HL-60 (cell line): ENCODE data around the gene PRPF18.

Experiments used
- DNase-seq, 2 experiments: peaks; one replicate each; pipeline ENCODE4 v3.0.0-alpha.2; 2010 to 2020; ENCODE audit warnings: low read depth in 1 of 2, low spot score in 1 of 2
- H3K27ac ChIP-seq: fragments of 250-450 bp; sonication (Bioruptor Pico); replicated peaks from 2 replicates; pipeline ENCODE4 v1.5.1; 2020; ENCODE audit warnings: mild to moderate bottlenecking, moderate library complexity
- H3K27me3 ChIP-seq: fragments of 250-450 bp; sonication (Bioruptor Pico); 2 replicates; pipeline ENCODE4 v1.5.1; 2021; ENCODE audit warnings: mild to moderate bottlenecking, moderate library complexity; ENCODE audit not compliant: insufficient read depth, poor library complexity, severe bottlenecking
- H3K4me3 ChIP-seq: replicated peaks from 2 replicates; pipeline ENCODE4 v1.5.1; 2011; ENCODE audit warnings: mild to moderate bottlenecking, control low read depth, low read length; ENCODE audit not compliant: insufficient read depth
- GABPA ChIP-seq: IDR thresholded peaks from 2 replicates; pipeline ENCODE4 v1.6.1; 2012; ENCODE audit warnings: low read depth
- POLR2AphosphoS5 ChIP-seq: IDR thresholded peaks from 2 replicates; pipeline ENCODE4 v1.6.1; 2012; ENCODE audit warnings: low read depth
- SPI1 ChIP-seq: IDR thresholded peaks from 2 replicates; pipeline ENCODE4 v1.6.1; 2012; ENCODE audit warnings: low read depth, mild to moderate bottlenecking, borderline replicate concordance
- TF ChIP-seq, protein P1 (sequence below): IDR thresholded peaks from 2 replicates; pipeline ENCODE4 v1.6.1; 2012; ENCODE audit warnings: low read depth; ENCODE audit not compliant: insufficient replicate concordance
- TF ChIP-seq, protein P2 (sequence below): IDR thresholded peaks from one replicate; pipeline ENCODE4 v1.5.1; 2011; ENCODE audit warnings: low read length, control low read depth, inconsistent platforms; ENCODE audit not compliant: insufficient read depth

Gene PRPF18

GRCh38 chr10:13594641-13595040, 7.9 kb downstream of the PRPF18 start:
- Histone ChIP-seq H3K4me3 (no peak overlapping the region), H3K27ac (no peak overlapping the region), H3K27me3 (no peaks in the 10 kb centered on the region)
- no peak for TF ChIP-seq SPI1
- TF ChIP-seq, protein P1, sequence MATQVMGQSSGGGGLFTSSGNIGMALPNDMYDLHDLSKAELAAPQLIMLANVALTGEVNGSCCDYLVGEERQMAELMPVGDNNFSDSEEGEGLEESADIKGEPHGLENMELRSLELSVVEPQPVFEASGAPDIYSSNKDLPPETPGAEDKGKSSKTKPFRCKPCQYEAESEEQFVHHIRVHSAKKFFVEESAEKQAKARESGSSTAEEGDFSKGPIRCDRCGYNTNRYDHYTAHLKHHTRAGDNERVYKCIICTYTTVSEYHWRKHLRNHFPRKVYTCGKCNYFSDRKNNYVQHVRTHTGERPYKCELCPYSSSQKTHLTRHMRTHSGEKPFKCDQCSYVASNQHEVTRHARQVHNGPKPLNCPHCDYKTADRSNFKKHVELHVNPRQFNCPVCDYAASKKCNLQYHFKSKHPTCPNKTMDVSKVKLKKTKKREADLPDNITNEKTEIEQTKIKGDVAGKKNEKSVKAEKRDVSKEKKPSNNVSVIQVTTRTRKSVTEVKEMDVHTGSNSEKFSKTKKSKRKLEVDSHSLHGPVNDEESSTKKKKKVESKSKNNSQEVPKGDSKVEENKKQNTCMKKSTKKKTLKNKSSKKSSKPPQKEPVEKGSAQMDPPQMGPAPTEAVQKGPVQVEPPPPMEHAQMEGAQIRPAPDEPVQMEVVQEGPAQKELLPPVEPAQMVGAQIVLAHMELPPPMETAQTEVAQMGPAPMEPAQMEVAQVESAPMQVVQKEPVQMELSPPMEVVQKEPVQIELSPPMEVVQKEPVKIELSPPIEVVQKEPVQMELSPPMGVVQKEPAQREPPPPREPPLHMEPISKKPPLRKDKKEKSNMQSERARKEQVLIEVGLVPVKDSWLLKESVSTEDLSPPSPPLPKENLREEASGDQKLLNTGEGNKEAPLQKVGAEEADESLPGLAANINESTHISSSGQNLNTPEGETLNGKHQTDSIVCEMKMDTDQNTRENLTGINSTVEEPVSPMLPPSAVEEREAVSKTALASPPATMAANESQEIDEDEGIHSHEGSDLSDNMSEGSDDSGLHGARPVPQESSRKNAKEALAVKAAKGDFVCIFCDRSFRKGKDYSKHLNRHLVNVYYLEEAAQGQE = no peak
- no peak for TF ChIP-seq GABPA
- TF ChIP-seq, protein P2, sequence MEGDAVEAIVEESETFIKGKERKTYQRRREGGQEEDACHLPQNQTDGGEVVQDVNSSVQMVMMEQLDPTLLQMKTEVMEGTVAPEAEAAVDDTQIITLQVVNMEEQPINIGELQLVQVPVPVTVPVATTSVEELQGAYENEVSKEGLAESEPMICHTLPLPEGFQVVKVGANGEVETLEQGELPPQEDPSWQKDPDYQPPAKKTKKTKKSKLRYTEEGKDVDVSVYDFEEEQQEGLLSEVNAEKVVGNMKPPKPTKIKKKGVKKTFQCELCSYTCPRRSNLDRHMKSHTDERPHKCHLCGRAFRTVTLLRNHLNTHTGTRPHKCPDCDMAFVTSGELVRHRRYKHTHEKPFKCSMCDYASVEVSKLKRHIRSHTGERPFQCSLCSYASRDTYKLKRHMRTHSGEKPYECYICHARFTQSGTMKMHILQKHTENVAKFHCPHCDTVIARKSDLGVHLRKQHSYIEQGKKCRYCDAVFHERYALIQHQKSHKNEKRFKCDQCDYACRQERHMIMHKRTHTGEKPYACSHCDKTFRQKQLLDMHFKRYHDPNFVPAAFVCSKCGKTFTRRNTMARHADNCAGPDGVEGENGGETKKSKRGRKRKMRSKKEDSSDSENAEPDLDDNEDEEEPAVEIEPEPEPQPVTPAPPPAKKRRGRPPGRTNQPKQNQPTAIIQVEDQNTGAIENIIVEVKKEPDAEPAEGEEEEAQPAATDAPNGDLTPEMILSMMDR = no peak
- TF ChIP-seq POLR2AphosphoS5 = no peak
- no peak for DNase-seq

- H3K27ac ChIP-seq = no peak overlapping the region
- TF ChIP-seq, protein P1 = no peak
- TF ChIP-seq POLR2AphosphoS5 = no peak
- no peak for TF ChIP-seq SPI1
- TF ChIP-seq, protein P2 = no peak
- no peak for TF ChIP-seq GABPA
- no peak overlapping the region for H3K4me3 ChIP-seq
- DNase-seq = no peak
- H3K27me3 ChIP-seq = no peaks in the 10 kb centered on the region
These were observed 11.1 kb downstream of the PRPF18 start for GRCh38 chr10:13597909-13598308.

DNA sequence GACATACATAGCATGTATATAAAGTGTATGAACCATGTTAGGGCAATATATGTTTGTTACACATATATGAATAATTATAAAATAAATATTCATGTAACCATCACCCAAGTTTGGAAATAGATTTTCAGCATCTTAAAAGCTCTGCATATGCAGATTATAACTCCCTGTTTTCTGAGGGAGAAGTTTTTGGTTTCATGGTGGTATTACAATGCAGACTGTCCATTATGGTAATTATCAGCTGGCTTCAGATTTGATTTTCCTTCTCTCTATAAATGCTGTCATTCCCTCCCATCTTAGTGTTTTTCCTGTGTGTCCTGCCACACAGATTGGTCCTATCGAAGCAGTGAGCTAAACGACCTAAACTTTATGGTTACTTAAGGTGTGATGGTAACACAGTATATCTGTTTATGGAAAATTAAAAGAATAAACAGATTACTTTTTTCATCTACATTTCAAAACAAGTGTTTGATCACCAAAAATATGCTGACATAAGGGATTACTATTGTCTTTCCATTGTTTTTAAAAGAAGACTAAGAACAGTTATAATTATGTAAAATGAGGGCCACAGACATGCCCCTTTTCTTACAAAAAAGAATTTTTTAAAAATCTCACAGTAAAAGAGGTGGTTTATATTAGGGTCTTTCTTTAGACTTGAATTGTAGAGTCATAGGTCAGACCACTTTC, 17.7 kb downstream of the PRPF18 start:
- no peak for DNase-seq
- no peaks in the 10 kb centered on the region for H3K27me3 ChIP-seq
- TF ChIP-seq, protein P2 = no peak
- TF ChIP-seq POLR2AphosphoS5 (no peak), GABPA (no peak)
- TF ChIP-seq, protein P1 = no peak

More for the DNA sequence above, 17.7 kb downstream of the PRPF18 start:
- H3K27ac ChIP-seq = no peak overlapping the region
- no peak overlapping the region for H3K4me3 ChIP-seq
